Measurements from ENCODE around the gene PIK3IP1. TPM values are rescaled to one million over a fixed set of nuclear protein-coding genes. Genes with fewer than 3 reads are reported as not detected.
A peak's percentile ranks its signal among the peaks of the same experiment; 100 is the strongest.

Gene PIK3IP1
- total RNA-seq: 15.3 TPM
- long read RNA-seq, transcript PIK3IP1-201 (6 exons, 2,467 nt): major isoform, 34 of 46 reads
- long read RNA-seq, transcript PIK3IP1-203 (5 exons, 2,374 nt): minor isoform, 7 of 46 reads
- long read RNA-seq, partial matches to known transcripts: 5 of 46 reads
- long read RNA-seq, other reads (novel, unspliced or antisense): 0 of 46 reads

- ATAC-seq (peak; percentile 73), DNase-seq (peak; percentile 92)
- intact Hi-C loops (cut with micrococcal nuclease): no loop called here
Measured at GRCh38 chr22:31292236-31292989, at the start of gene PIK3IP1. PIK3IP1 (minus strand) TSS chr22:31292488; CDS start chr22:31292344, 144 bp downstream.

- ATAC-seq: no peak
- intact Hi-C loops (cut with micrococcal nuclease): loop anchor here (10.0 kb wide), 1 partner anchor 53 kb away; the partner anchor contains the start of gene DRG1
- DNase-seq: no peak
Measured at GRCh38 chr22:31341386-31342088, 49.2 kb upstream of the PIK3IP1 start.

- intact Hi-C loops (cut with micrococcal nuclease): loop anchor here (10.0 kb wide), 1 partner anchor 54 kb away; the partner anchor contains the start of gene DRG1
- no peak for ATAC-seq
- no peak for DNase-seq
Measured at GRCh38 chr22:31340765-31341247, 48.5 kb upstream of the PIK3IP1 start.

- ATAC-seq (no peak), DNase-seq (no peak)
- intact Hi-C loops (cut with micrococcal nuclease): loop anchor here (10.0 kb wide), 1 partner anchor 54 kb away; the partner anchor contains the start of gene DRG1
Measured at GRCh38 chr22:31340360-31340759, 48.1 kb upstream of the PIK3IP1 start.

- ATAC-seq: no peak
- intact Hi-C loops (cut with micrococcal nuclease): no loop called here
Measured at GRCh38 chr22:31339148-31339832, 47.0 kb upstream of the PIK3IP1 start.

GRCh38 chr22:31337178-31337577, 44.9 kb upstream of the PIK3IP1 start:
- intact Hi-C loops (cut with micrococcal nuclease): no loop called here
- ATAC-seq: no peak
- DNase-seq: no peak

More at GRCh38 chr22:31339148-31339832, 47.0 kb upstream of the PIK3IP1 start:
- DNase-seq: no peak

GRCh38 chr22:31334329-31334728, 42.0 kb upstream of the PIK3IP1 start:
- intact Hi-C loops (cut with micrococcal nuclease): no loop called here
- DNase-seq (no peak), ATAC-seq (no peak)

GRCh38 chr22:31333641-31334040, 41.4 kb upstream of the PIK3IP1 start:
- intact Hi-C loops (cut with micrococcal nuclease): no loop called here
- ATAC-seq (no peak), DNase-seq (no peak)

GRCh38 chr22:31332886-31333285, 40.6 kb upstream of the PIK3IP1 start:
- intact Hi-C loops (cut with micrococcal nuclease): no loop called here
- ATAC-seq (no peak), DNase-seq (no peak)

GRCh38 chr22:31332010-31332409, 39.7 kb upstream of the PIK3IP1 start:
- DNase-seq (no peak), ATAC-seq (no peak)
- intact Hi-C loops (cut with micrococcal nuclease): no loop called here

- ATAC-seq: no peak
- intact Hi-C loops (cut with micrococcal nuclease): no loop called here
- DNase-seq: no peak
Measured at GRCh38 chr22:31329453-31330215, 37.3 kb upstream of the PIK3IP1 start.

GRCh38 chr22:31329029-31329428, 36.7 kb upstream of the PIK3IP1 start:
- ATAC-seq (no peak), DNase-seq (no peak)
- intact Hi-C loops (cut with micrococcal nuclease): no loop called here

GRCh38 chr22:31328544-31328960, 36.3 kb upstream of the PIK3IP1 start:
- ATAC-seq (no peak), DNase-seq (no peak)
- intact Hi-C loops (cut with micrococcal nuclease): no loop called here

- DNase-seq (no peak), ATAC-seq (peak; percentile 56)
- intact Hi-C loops (cut with micrococcal nuclease): no loop called here
Measured at GRCh38 chr22:31327806-31328543, 35.7 kb upstream of the PIK3IP1 start.

- intact Hi-C loops (cut with micrococcal nuclease): no loop called here
- DNase-seq (no peak), ATAC-seq (no peak)
Measured at GRCh38 chr22:31326877-31327276, 34.6 kb upstream of the PIK3IP1 start.

GRCh38 chr22:31323578-31324550, 31.6 kb upstream of the PIK3IP1 start:
- ATAC-seq: no peak

GRCh38 chr22:31321421-31321820, 29.1 kb upstream of the PIK3IP1 start:
- intact Hi-C loops (cut with micrococcal nuclease): no loop called here
- no peak for DNase-seq
- ATAC-seq: no peak

More at GRCh38 chr22:31323578-31324550, 31.6 kb upstream of the PIK3IP1 start:
- DNase-seq: no peak
- intact Hi-C loops (cut with micrococcal nuclease): no loop called here

Measured in left ventricle myocardium superior (tissue), 1 donor.